Ovary (tissue), 10 donors: Measurements from ENCODE around the gene PLXNA4. TPM values are rescaled to one million over a fixed set of nuclear protein-coding genes. Genes with fewer than 3 reads are reported as not detected.

Source experiments
- DNase-seq, 5 donors: peaks; one replicate each; pipeline ENCODE4 v3.0.0-alpha.2; 2019 to 2020
- H3K27ac ChIP-seq, 2 donors: fragments of 200-600 bp; one replicate each; pipeline versions ENCODE4 v1.5.1 to v1.8.0; 2019 to 2022
- H3K27me3 ChIP-seq: fragments of 200-600 bp; one replicate; pipeline ENCODE4 v1.8.0; 2022
- H3K36me3 ChIP-seq: fragments of 200-600 bp; sonication (generic); one replicate; pipeline ENCODE4 v1.5.1; 2019
- H3K4me1 ChIP-seq: one replicate; pipeline ENCODE4 v1.8.1; 2013; ENCODE audit warnings: mild to moderate bottlenecking, moderate library complexity; ENCODE audit not compliant: insufficient read depth
- H3K4me3 ChIP-seq: fragments of 200-600 bp; sonication (generic); one replicate; pipeline ENCODE4 v1.5.1; 2017
- H3K9me3 ChIP-seq, 2 donors: fragments of 200-600 bp in 1 of 2; sonication (generic) in 1 of 2; one replicate each; pipeline versions ENCODE4 v1.5.1 to v1.8.1; 2013 to 2019; ENCODE audit warnings: mild to moderate bottlenecking in 1 of 2, moderate library complexity in 1 of 2
- CTCF ChIP-seq, 3 donors: fragments of 450-650 bp in 2 of 3; fragments of 200-600 bp in 1 of 3; IDR thresholded peaks; one replicate each; pipeline versions ENCODE4 v1.5.1 to v1.8.0; 2016 to 2022; ENCODE audit warnings: antibody characterized with exemption in 3 of 3, mild to moderate bottlenecking in 1 of 3
- EP300 ChIP-seq: sonication (generic); formaldehyde crosslinking; IDR thresholded peaks from one replicate; pipeline ENCODE4 v1.6.1; 2017; ENCODE audit warnings: antibody characterized with exemption
- POLR2A ChIP-seq: fragments of 450-650 bp; IDR thresholded peaks from one replicate; pipeline ENCODE4 v1.6.1; 2017; ENCODE audit warnings: antibody characterized with exemption, mild to moderate bottlenecking, moderate library complexity
- WGBS, 3 donors: extraction: QIAGEN DNeasy Blood & Tissue Kit in 1 of 3; methylation state at CpG; one replicate each; pipeline versions ENCODE4 v1.1.5 to v1.1.7; 2013 to 2017; 5-methylcytosine and 5-hydroxymethylcytosine counted together
- intact Hi-C, 4 donors: fragments of 100-400 bp; cut with DNase I; formaldehyde crosslinking; loops; one replicate each; pipeline versions ENCODE4 v1.11.0 to v1.15.1; 2022 to 2023
- long read RNA-seq, 3 donors: library from polyadenylated mRNA in 2 of 3; unstranded in 2 of 3; transcript quantifications; one replicate each; pipeline ENCODE4 v2.0.0 and lab custom pipeline, GENCODE V29; 2021 to 2026
- polyA plus RNA-seq, 2 donors: library from polyadenylated mRNA; stranded (reverse); fragments of 200-250 nt in 1 of 2; fragments of 350-450 nt in 1 of 2; fragmentation: Illumina TruSeq in 1 of 2; extraction: RNeasy Lipid Tissue Mini Kit (QIAGEN cat#74804) in 1 of 2; gene quantifications; one replicate each; pipeline ENCODE4 v1.2.3, GENCODE V29; 2013 to 2014
- total RNA-seq, 7 donors: library from RNA; depleted of rRNA in 2 of 7; stranded (reverse); fragments of >200 nt in 2 of 7; fragmentation: NEBNext Ultra II Directional in 3 of 7; extraction: Animal tissue kit (Norgen Biotek cat#: 25700) in 3 of 7; gene quantifications; one replicate each; pipeline versions ENCODE4 v1.1.0 to v1.2.4, GENCODE V29; 2016 to 2023
- donor health status: DM: no; HTN: no; CAD: no; lungs with moderate emphysema.
- donor health status: DM: no; HTN: no; CAD: no.
- donor health status: Bipolar disorder and iron deficiency.
- donor health status: DM: yes; HTN: yes; CAD: no.
- donor health status: DM: no; HTN: no; CAD: no.
- donor health status: DM: yes; HTN: yes; CAD: no.

The PLXNA4 gene
- 10 to 100 TPM in 5 of 7 donors, 1 to 10 TPM in 2; 5.8 to 39.9 (median 16.6) TPM for total RNA-seq
- polyA plus RNA-seq: 1 to 10 TPM; 5.1 to 7.1 TPM
- long read RNA-seq, donor 1, partial matches to known transcripts: 4 of 15 reads
- long read RNA-seq, donor 1, other reads (novel, unspliced or antisense): 11 of 15 reads
- long read RNA-seq, donor 2: 0 reads
- long read RNA-seq, donor 3, full-length matches to known transcripts: 5 of 35 reads
- long read RNA-seq, donor 3, partial matches to known transcripts: 21 of 35 reads
- long read RNA-seq, donor 3, other reads (novel, unspliced or antisense): 9 of 35 reads

- WGBS, 3 donors: 0 to 1% (median 0%) methylated on average over 48 to 67 of the region's 67 CpGs
- TF ChIP-seq EP300 (no peak), POLR2A (no peak), CTCF (IDR thresholded peaks at IDR 0.05) (no peak)
- Histone ChIP-seq H3K4me3 (peak within 1 kb of the TSS; percentile 55), H3K27me3 (no peaks in the 10 kb centered on the region), H3K4me1 (no peaks in the 10 kb centered on the region), H3K9me3 (no peaks in the 10 kb centered on the region), H3K27ac (no peak within 1 kb of the TSS), H3K36me3 (no peaks in the 10 kb centered on the region)
- intact Hi-C loops: loop anchor here in 2 of 4 donors (2.0 to 10.0 kb wide), 2 partner anchors 257 to 631 kb away; no protein-coding TSS in a partner anchor
- DNase-seq: peak; percentile 23 to 58 (median 37)
Measured at GRCh38 chr7:132575982-132576720, at the start of gene PLXNA4. TSS of gene PLXNA4 (minus strand) at chr7:132576470. CDS start at chr7:132508693, 67,777 bp downstream.

GRCh38 chr7:132625651-132626050, 49.4 kb upstream of the PLXNA4 start:
- TF ChIP-seq POLR2A (no peak), EP300 (no peak), CTCF (IDR thresholded peaks at IDR 0.05) (no peak)
- Histone ChIP-seq H3K27me3 (no peaks in the 10 kb centered on the region), H3K36me3 (no peaks in the 10 kb centered on the region), H3K4me3 (no peak overlapping the region), H3K27ac (no peak overlapping the region), H3K9me3 (no peaks in the 10 kb centered on the region), H3K4me1 (no peaks in the 10 kb centered on the region)
- no peak for DNase-seq
- 51 to 72% (median 60%) methylated on average over 2 of the region's 2 CpGs for WGBS, 3 donors
- intact Hi-C loops: no loop called here

- H3K4me3 ChIP-seq: no peak overlapping the region
- no peak for DNase-seq
- H3K36me3 ChIP-seq: no peaks in the 10 kb centered on the region
- intact Hi-C loops: no loop called here
- H3K27me3 ChIP-seq: no peaks in the 10 kb centered on the region
- no peaks in the 10 kb centered on the region for H3K9me3 ChIP-seq
- 94 to 95% (median 94%) methylated on average over 4 of the region's 4 CpGs for WGBS, 3 donors
- TF ChIP-seq EP300 (no peak), POLR2A (no peak), CTCF (IDR thresholded peaks at IDR 0.05) (no peak)
- H3K27ac ChIP-seq: no peak overlapping the region
- H3K4me1 ChIP-seq: no peaks in the 10 kb centered on the region
Measured at GRCh38 chr7:132622081-132622480, 45.8 kb upstream of the PLXNA4 start.

- H3K4me1 ChIP-seq: no peaks in the 10 kb centered on the region
- TF ChIP-seq POLR2A: no peak
- no peaks in the 10 kb centered on the region for H3K36me3 ChIP-seq
- no peaks in the 10 kb centered on the region for H3K9me3 ChIP-seq
- no peaks in the 10 kb centered on the region for H3K27me3 ChIP-seq
- no peak overlapping the region for H3K27ac ChIP-seq
- intact Hi-C loops: no loop called here
- DNase-seq: no peak
- WGBS, 3 donors: 77 to 84% (median 83%) methylated on average over 6 of the region's 6 CpGs
- no peak overlapping the region for H3K4me3 ChIP-seq
Measured at GRCh38 chr7:132619967-132620366, 43.7 kb upstream of the PLXNA4 start.

GRCh38 chr7:132618956-132619305, 42.7 kb upstream of the PLXNA4 start:
- no peaks in the 10 kb centered on the region for H3K27me3 ChIP-seq
- H3K36me3 ChIP-seq: no peaks in the 10 kb centered on the region
- DNase-seq: no peak
- H3K4me1 ChIP-seq: peaks cover 1% of the 10 kb centered on the region
- WGBS, 3 donors: 64 to 72% (median 71%) methylated on average over 2 of the region's 2 CpGs
- H3K27ac ChIP-seq: no peak overlapping the region
- H3K9me3 ChIP-seq: no peaks in the 10 kb centered on the region
- no peak overlapping the region for H3K4me3 ChIP-seq
- intact Hi-C loops: no loop called here
- no peak for TF ChIP-seq POLR2A
- TF ChIP-seq CTCF (IDR thresholded peaks at IDR 0.05): no peak
- TF ChIP-seq EP300: no peak
